ENCODE data around the gene NFAM1. TPM values are rescaled to one million over a fixed set of nuclear protein-coding genes. Genes with fewer than 3 reads are reported as not detected.

NFAM1 gene
- total RNA-seq, 1 donor from 2014 or later: 0.19 TPM

- peak overlapping the region; percentile 83 for H3K4me3 Mint-ChIP-seq
- peak overlapping the region; percentile 63 for H2AFZ ChIP-seq (replicated peaks)
- peaks cover 42% of the 10 kb centered on the region for H3F3A ChIP-seq (ENCODE audit: low read depth)
- H3K9me3 Mint-ChIP-seq: no peaks in the 10 kb centered on the region
- no peaks in the 10 kb centered on the region for H3K79me2 ChIP-seq (ENCODE audit: low read depth)
- H3K4me1 Mint-ChIP-seq: peaks cover 35% of the 10 kb centered on the region
- H3K27me3 Mint-ChIP-seq (ENCODE audit: insufficient read depth, low read depth): peaks cover 16% of the 10 kb centered on the region
- H3K9ac ChIP-seq: no peak overlapping the region
- no peaks in the 10 kb centered on the region for H3K36me3 ChIP-seq
- peaks cover 18% of the 10 kb centered on the region for H3K4me1 ChIP-seq
- peak; percentile 61 for DNase-seq (ENCODE audit: low spot score)
- H3K4me3 ChIP-seq: peak overlapping the region; percentile 56
- H3K4me2 ChIP-seq: peak overlapping the region; percentile 75
- no peaks in the 10 kb centered on the region for H3K36me3 Mint-ChIP-seq
- no peak overlapping the region for H3K27ac ChIP-seq
- H3K9me3 ChIP-seq (ENCODE audit: low read depth): no peaks in the 10 kb centered on the region
- H3K27me3 ChIP-seq: peaks cover 27% of the 10 kb centered on the region
- H4K20me1 ChIP-seq (ENCODE audit: low read depth): peaks cover 3% of the 10 kb centered on the region
- H3K27ac Mint-ChIP-seq: no peak overlapping the region
- no peak for TF ChIP-seq CTCF (IDR thresholded peaks at IDR 0.05)
- TF ChIP-seq EZH2phosphoT487 (IDR thresholded peaks at IDR 0.05): no peak
- TF ChIP-seq EZH2 (IDR thresholded peaks at IDR 0.05): no peak
Observed at GRCh38 chr22:42438293-42438650, 6.1 kb upstream of the NFAM1 start.

DNA sequence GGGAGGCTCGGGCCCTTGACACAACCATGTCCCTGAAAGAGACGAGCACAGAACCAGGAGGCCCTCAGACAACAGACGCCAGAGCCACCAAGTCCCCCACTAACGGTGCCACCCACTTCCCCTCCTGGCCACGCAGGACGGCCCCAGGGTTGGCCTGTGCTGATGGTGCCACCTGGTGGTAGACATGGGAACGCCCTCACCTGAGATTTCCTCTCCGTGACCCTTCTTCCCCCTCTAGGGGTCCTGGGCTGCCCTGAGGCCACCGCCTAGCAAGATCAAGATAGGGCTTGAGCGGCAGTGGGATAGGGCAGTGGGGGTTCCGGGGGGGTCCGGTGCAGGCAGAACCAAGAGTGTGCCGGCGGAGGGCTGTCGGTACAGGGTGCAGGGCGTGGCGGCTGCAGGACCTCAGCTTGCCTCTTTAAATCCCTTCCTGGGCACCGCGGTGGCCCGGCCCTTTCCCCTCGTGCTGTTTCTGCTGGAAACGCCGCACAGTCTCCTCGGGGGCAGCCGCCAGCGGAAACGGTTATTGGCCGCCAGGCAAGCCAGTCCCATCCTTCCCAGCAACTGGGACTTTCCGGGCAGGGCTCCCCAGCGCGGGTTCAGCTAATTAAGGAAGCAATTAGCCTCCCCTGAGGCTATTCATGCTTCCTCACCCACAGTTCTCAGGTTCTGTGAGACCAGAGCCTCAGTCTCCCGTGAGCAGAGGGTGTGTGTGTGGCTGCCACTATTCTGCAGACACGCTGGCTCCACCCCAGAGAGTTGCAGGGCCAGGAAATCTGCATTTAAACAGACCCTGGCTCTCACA is 5.5 kb upstream of the NFAM1 start:
- DNase-seq (ENCODE audit: low spot score): peak; percentile 88
- H3K4me2 ChIP-seq: peak overlapping the region; percentile 75
- H3F3A ChIP-seq (ENCODE audit: low read depth): peaks cover 38% of the 10 kb centered on the region
- H2AFZ ChIP-seq (replicated peaks): peak overlapping the region; percentile 63
- peaks cover 27% of the 10 kb centered on the region for H3K27me3 ChIP-seq
- TF ChIP-seq EZH2 (IDR thresholded peaks at IDR 0.05) (no peak), EZH2phosphoT487 (IDR thresholded peaks at IDR 0.05) (no peak), CTCF (IDR thresholded peaks at IDR 0.05) (peak; percentile 100)
- H3K4me1 Mint-ChIP-seq: peaks cover 36% of the 10 kb centered on the region
- H3K36me3 ChIP-seq: no peaks in the 10 kb centered on the region
- no peak overlapping the region for H3K27ac ChIP-seq
- H3K27me3 Mint-ChIP-seq (ENCODE audit: insufficient read depth, low read depth): peaks cover 16% of the 10 kb centered on the region
- H3K4me1 ChIP-seq: peaks cover 24% of the 10 kb centered on the region
- peaks cover 3% of the 10 kb centered on the region for H4K20me1 ChIP-seq (ENCODE audit: low read depth)
- no peaks in the 10 kb centered on the region for H3K79me2 ChIP-seq (ENCODE audit: low read depth)
- no peak overlapping the region for H3K9ac ChIP-seq
- no peaks in the 10 kb centered on the region for H3K9me3 Mint-ChIP-seq
- H3K27ac Mint-ChIP-seq: no peak overlapping the region
- peak overlapping the region; percentile 56 for H3K4me3 ChIP-seq
- H3K4me3 Mint-ChIP-seq: peak overlapping the region; percentile 83
- no peaks in the 10 kb centered on the region for H3K36me3 Mint-ChIP-seq
- no peaks in the 10 kb centered on the region for H3K9me3 ChIP-seq (ENCODE audit: low read depth)

DNA sequence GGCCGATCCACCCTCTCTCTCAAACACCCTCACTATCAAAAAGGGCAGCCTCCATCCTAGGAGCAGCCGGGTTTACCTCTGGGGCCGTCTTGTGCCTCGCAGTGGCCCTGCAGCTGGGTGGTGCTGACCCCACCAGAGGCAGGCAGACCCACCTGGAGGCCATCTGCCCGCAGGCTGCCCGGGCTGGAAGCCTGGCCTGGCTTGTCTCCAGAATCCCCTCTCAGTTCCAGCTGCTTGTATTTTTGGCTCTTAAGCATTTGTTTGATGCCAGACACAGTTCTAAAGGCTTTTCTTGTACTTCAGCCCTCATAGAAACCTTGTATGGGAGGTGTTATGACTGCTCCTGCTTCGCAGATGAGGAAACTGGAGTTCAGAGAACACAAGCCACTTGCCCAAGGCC is 4.2 kb upstream of the NFAM1 start:
- no peak overlapping the region for H3K4me3 ChIP-seq
- H3K4me1 Mint-ChIP-seq: peaks cover 43% of the 10 kb centered on the region
- H4K20me1 ChIP-seq (ENCODE audit: low read depth): peaks cover 7% of the 10 kb centered on the region
- H3K9me3 ChIP-seq (ENCODE audit: low read depth): no peaks in the 10 kb centered on the region
- H3K9me3 Mint-ChIP-seq: no peaks in the 10 kb centered on the region
- peaks cover 17% of the 10 kb centered on the region for H3K27me3 Mint-ChIP-seq (ENCODE audit: insufficient read depth, low read depth)
- H2AFZ ChIP-seq (replicated peaks): no peak overlapping the region
- TF ChIP-seq EZH2 (IDR thresholded peaks at IDR 0.05) (no peak), EZH2phosphoT487 (IDR thresholded peaks at IDR 0.05) (no peak), CTCF (IDR thresholded peaks at IDR 0.05) (no peak)
- H3K27me3 ChIP-seq: peaks cover 31% of the 10 kb centered on the region
- H3K9ac ChIP-seq: no peak overlapping the region
- H3F3A ChIP-seq (ENCODE audit: low read depth): peaks cover 49% of the 10 kb centered on the region
- no peak for DNase-seq (ENCODE audit: low spot score)
- no peak overlapping the region for H3K27ac ChIP-seq
- H3K4me1 ChIP-seq: peaks cover 37% of the 10 kb centered on the region
- no peak overlapping the region for H3K4me3 Mint-ChIP-seq
- no peaks in the 10 kb centered on the region for H3K36me3 Mint-ChIP-seq
- H3K27ac Mint-ChIP-seq: no peak overlapping the region
- H3K36me3 ChIP-seq: no peaks in the 10 kb centered on the region
- no peaks in the 10 kb centered on the region for H3K79me2 ChIP-seq (ENCODE audit: low read depth)
- H3K4me2 ChIP-seq: no peak overlapping the region

All from neural progenitor cell (in vitro differentiated cells).